ENCODE data around the gene IGF1.

IGF1 gene

DNA sequence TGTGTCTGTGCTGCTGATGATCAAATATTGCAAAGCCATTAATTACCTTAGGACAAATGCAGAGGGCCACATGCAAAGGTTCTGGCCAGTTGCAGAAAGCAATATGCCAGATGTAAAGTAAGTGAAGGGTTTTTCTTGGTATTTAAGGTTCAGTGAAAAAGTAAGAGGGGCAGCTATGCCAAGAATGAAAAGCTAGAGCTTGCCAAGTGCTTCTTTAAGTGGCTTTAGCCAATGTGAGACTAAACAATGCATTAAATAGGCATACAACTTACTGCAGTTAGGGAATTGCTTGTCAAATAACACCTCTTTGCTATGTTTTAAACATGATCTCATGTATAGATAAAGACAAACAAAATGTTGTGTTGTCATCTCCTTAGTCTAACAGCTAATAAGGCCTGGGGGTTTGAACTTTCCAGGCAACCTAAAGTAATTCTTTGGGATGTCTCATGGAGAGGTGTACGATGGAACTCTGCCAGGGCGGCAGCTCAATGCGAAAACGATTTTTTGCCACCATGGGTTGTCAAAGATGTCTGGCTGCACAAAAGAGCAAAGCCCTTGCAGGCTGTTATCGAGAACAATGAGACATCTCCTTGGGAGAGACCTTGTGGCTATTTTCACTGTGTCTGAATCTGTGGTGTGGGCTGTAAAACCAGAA, 12.0 kb downstream of the IGF1 start:
- TF ChIP-seq CTCF (IDR thresholded peaks at IDR 0.05; ENCODE audit: low read depth, low read length, missing control alignments) = no peak
- DNase-seq (ENCODE audit: extremely low read depth, low read depth) = no peak
- no peak overlapping the region for H3K4me3 ChIP-seq (replicated peaks; ENCODE audit: low read depth, low read length)

DNA sequence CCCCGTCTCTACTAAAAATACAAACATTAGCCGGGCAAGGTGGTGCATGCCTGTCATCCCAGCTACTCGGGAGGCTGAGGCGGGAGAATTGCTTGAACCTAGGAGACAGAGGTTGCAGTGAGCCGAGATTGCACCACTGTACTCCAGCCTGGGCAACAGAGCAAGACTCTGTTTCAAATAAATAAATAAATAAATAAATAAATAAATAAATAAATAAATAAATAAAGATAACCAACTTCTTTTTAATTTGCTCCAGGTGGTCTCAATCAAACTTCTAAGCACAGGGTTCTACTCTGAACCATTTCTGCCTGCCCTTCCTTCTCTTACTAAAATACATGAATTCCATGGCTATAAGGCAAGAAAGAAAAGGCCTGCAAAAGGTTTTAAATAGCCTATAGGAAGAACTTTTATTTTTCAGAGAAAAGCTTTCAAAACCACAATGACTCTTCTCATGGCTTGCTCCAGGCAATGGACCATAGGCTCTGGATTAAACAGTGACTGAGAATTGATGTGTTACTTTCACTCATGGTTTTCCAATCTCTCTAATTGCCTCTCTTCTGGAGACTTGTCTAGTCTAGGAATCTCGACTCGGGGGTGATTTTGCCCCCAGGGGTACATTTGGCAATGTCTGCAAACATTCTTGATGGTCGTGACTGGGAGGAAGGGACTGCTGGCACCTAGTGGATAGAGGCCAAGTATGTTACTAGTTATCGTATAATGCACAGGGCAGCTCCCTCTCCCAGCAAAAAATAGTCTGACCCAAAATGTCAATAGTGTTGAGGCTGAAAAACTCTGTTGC, 14.4 kb downstream of the IGF1 start:
- DNase-seq (ENCODE audit: extremely low read depth, low read depth) = no peak
- no peak overlapping the region for H3K4me3 ChIP-seq (replicated peaks; ENCODE audit: low read depth, low read length)
- TF ChIP-seq CTCF (IDR thresholded peaks at IDR 0.05; ENCODE audit: low read depth, low read length, missing control alignments) = no peak

DNA sequence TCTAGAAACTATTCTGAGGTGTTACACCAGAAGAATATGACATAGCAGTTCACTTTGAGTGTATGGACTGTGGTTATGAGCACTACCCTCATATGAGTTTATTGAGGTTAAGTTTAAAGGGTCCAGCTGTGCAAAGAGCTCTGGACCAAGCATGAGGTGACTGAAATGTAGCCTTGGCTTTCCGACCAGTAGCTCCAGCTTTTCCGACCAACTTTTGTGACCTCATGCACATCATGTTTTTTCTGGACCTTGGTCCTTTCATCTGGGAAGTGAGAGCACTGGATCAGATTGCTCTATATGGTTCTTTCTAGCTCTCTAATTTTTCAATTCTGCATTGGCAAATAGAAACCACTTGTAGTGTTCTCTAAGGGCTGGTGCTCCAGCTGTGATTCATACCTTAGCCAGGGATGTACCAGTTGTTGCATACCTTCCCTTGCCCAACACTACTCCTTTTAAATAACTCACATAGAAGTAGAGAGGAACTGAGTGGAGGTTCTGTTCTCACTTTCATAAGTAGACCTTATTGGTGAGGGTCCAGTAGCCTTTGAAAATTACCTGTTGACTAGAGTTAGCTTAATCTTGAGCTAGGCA, 16.6 kb downstream of the IGF1 start:
- TF ChIP-seq CTCF (IDR thresholded peaks at IDR 0.05; ENCODE audit: low read depth, low read length, missing control alignments) = no peak
- H3K4me3 ChIP-seq (replicated peaks; ENCODE audit: low read depth, low read length) = no peak overlapping the region
- no peak for DNase-seq (ENCODE audit: extremely low read depth, low read depth)

- H3K4me3 ChIP-seq (replicated peaks; ENCODE audit: low read depth, low read length) = no peak overlapping the region
- no peak for TF ChIP-seq CTCF (IDR thresholded peaks at IDR 0.05; ENCODE audit: low read depth, low read length, missing control alignments)
- no peak for DNase-seq (ENCODE audit: extremely low read depth, low read depth)
Observed at GRCh38 chr12:102462795-102463465, 17.4 kb downstream of the IGF1 start.

- DNase-seq (ENCODE audit: extremely low read depth, low read depth) = no peak
- H3K4me3 ChIP-seq (replicated peaks; ENCODE audit: low read depth, low read length) = no peak overlapping the region
- TF ChIP-seq CTCF (IDR thresholded peaks at IDR 0.05; ENCODE audit: low read depth, low read length, missing control alignments) = no peak
Observed at GRCh38 chr12:102462386-102462785, 18.0 kb downstream of the IGF1 start.

DNA sequence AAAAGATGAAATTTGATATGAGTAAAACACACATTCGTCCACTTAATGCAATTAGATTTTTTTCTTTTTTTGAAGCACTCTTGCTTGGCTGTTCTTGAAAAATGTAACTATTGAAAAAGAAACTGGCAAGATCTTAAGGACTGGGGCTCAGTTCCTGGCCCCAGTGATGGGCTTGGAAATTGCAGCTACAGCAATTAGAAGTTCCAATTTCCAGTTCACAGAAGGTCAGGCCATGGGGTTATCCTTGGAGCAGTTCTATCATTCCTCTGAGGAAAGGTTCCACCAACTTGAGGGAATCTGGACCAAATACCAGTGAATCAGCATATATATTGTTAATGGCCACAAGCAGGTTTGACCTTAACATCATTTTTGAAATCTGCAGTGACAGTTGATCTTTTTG, 18.9 kb downstream of the IGF1 start:
- no peak for DNase-seq (ENCODE audit: extremely low read depth, low read depth)
- TF ChIP-seq CTCF (IDR thresholded peaks at IDR 0.05; ENCODE audit: low read depth, low read length, missing control alignments) = no peak
- no peak overlapping the region for H3K4me3 ChIP-seq (replicated peaks; ENCODE audit: low read depth, low read length)
